GM12878 (cell line): Measurements from ENCODE around the gene HNRNPA1.

ENCODE experiments used
- ATF2 ChIP-seq: IDR thresholded peaks from 2 replicates; pipeline ENCODE4 v1.6.1; 2012; ENCODE audit warnings: low read length, inconsistent platforms
- BHLHE40 ChIP-seq, 2 experiments: fragments of 450-650 bp in 1 of 2; IDR thresholded peaks; 2 replicates each; pipeline ENCODE4 v1.6.1; 2011 to 2017; ENCODE audit warnings: low read depth in 2 of 2, borderline replicate concordance in 1 of 2, improper control_type of control experiment in 1 of 2, low read length in 1 of 2, mild to moderate bottlenecking in 1 of 2
- CTCF ChIP-seq, 3 experiments: IDR thresholded peaks in 2 of 3; conservative IDR thresholded peaks in 1 of 3; 2 replicates each; pipeline ENCODE4 v1.5.1; 2011; ENCODE audit warnings: low read depth in 3 of 3, low read length in 3 of 3, mild to moderate bottlenecking in 3 of 3, control low read depth in 2 of 3, moderate library complexity in 2 of 3, inconsistent platforms in 1 of 3, mixed read lengths in 1 of 3; ENCODE audit not compliant: control insufficient read depth in 2 of 3, insufficient read depth in 1 of 3; ENCODE audit errors: extremely low read depth in 1 of 3

GRCh38 chr12:54232790-54233189 is 47.7 kb upstream of the HNRNPA1 start:
- TF ChIP-seq BHLHE40 (IDR thresholded peaks at IDR 0.05; ENCODE audit: borderline replicate concordance in 1 of 2, low read depth in 2 of 2, low read length in 1 of 2) (no peak), CTCF (IDR thresholded peaks at IDR 0.05 in 2 of 3, conservative IDR thresholded peaks at IDR 0.05 in 1 of 3; ENCODE audit: control insufficient read depth in 2 of 3, extremely low read depth in 1 of 3, insufficient read depth in 1 of 3, low read depth in 3 of 3, low read length in 3 of 3) (no peak), ATF2 (no peak)
